Measurements from ENCODE around the gene OOSP1. TPM values are rescaled to one million over a fixed set of nuclear protein-coding genes. Genes with fewer than 3 reads are reported as not detected.
"Not testable (repeated sequence)": the region's sequence is repeated elsewhere in the genome, so short reads cannot be mapped to it uniquely, and the experiment has no call there.

Gene OOSP1
- not detected for polyA plus RNA-seq

GRCh38 chr11:59938132-59938531 is at the start of gene OOSP1:
TSS of gene OOSP1 (plus strand) at chr11:59938432. CDS start at chr11:59938455, 23 bp downstream.
- Mint-ChIP-seq H3K4me1 (no peaks in the 10 kb centered on the region), H3K27me3 (peaks cover 5% of the 10 kb centered on the region), H3K36me3 (no peaks in the 10 kb centered on the region), H3K4me3 (no peak within 1 kb of the TSS), H3K27ac (peak within 1 kb of the TSS in 1 of 3 donors; percentile 74), H3K9me3 (peaks cover 0 to 9% (median 5%) of the 10 kb centered on the region in 3 donors)

- Mint-ChIP-seq H3K27ac (no peak overlapping the region), H3K4me1 (no peaks in the 10 kb centered on the region), H3K4me3 (no peak overlapping the region), H3K36me3 (peaks cover 4% of the 10 kb centered on the region), H3K9me3 (peaks cover 14 to 28% (median 27%) of the 10 kb centered on the region in 3 donors), H3K27me3 (peaks cover 10% of the 10 kb centered on the region)
Measured at GRCh38 chr11:59891781-59892181, 46.5 kb upstream of the OOSP1 start.

GRCh38 chr11:59894616-59895015 is 43.6 kb upstream of the OOSP1 start:
- H3K27ac Mint-ChIP-seq = no peak overlapping the region
- peaks cover 10% of the 10 kb centered on the region for H3K27me3 Mint-ChIP-seq
- no peaks in the 10 kb centered on the region for H3K4me1 Mint-ChIP-seq
- peaks cover 7 to 12% (median 9%) of the 10 kb centered on the region in 3 donors for H3K9me3 Mint-ChIP-seq
- no peak overlapping the region for H3K4me3 Mint-ChIP-seq
- H3K36me3 Mint-ChIP-seq = peaks cover 2% of the 10 kb centered on the region

GRCh38 chr11:59898046-59898445 is 40.2 kb upstream of the OOSP1 start:
- H3K27ac Mint-ChIP-seq = no peak overlapping the region
- H3K36me3 Mint-ChIP-seq = no peaks in the 10 kb centered on the region

GRCh38 chr11:59898650-59899049 is 39.6 kb upstream of the OOSP1 start:
- peaks cover 0 to 4% (median 2%) of the 10 kb centered on the region in 3 donors for H3K9me3 Mint-ChIP-seq
- no peaks in the 10 kb centered on the region for H3K36me3 Mint-ChIP-seq
- peaks cover 4% of the 10 kb centered on the region for H3K27me3 Mint-ChIP-seq
- no peak overlapping the region for H3K27ac Mint-ChIP-seq
- H3K4me3 Mint-ChIP-seq = no peak overlapping the region
- no peaks in the 10 kb centered on the region for H3K4me1 Mint-ChIP-seq

More at GRCh38 chr11:59898046-59898445, 40.2 kb upstream of the OOSP1 start:
- no peaks in the 10 kb centered on the region for H3K4me1 Mint-ChIP-seq
- peaks cover 0 to 4% (median 0%) of the 10 kb centered on the region in 3 donors for H3K9me3 Mint-ChIP-seq
- H3K4me3 Mint-ChIP-seq = no peak overlapping the region
- H3K27me3 Mint-ChIP-seq = peaks cover 7% of the 10 kb centered on the region

GRCh38 chr11:59899532-59899931 is 38.7 kb upstream of the OOSP1 start:
- Mint-ChIP-seq H3K36me3 (no peaks in the 10 kb centered on the region), H3K27ac (no peak overlapping the region), H3K4me1 (no peaks in the 10 kb centered on the region), H3K9me3 (peaks cover 0 to 4% (median 2%) of the 10 kb centered on the region in 3 donors), H3K4me3 (no peak overlapping the region), H3K27me3 (peaks cover 4% of the 10 kb centered on the region)

GRCh38 chr11:59900366-59901126 is 37.7 kb upstream of the OOSP1 start:
- no peaks in the 10 kb centered on the region for H3K36me3 Mint-ChIP-seq
- no peak overlapping the region for H3K4me3 Mint-ChIP-seq
- H3K9me3 Mint-ChIP-seq = peaks cover 0 to 4% (median 2%) of the 10 kb centered on the region in 3 donors
- H3K27me3 Mint-ChIP-seq = no peaks in the 10 kb centered on the region
- H3K27ac Mint-ChIP-seq = no peak overlapping the region
- no peaks in the 10 kb centered on the region for H3K4me1 Mint-ChIP-seq

- Mint-ChIP-seq H3K4me1 (no peaks in the 10 kb centered on the region), H3K4me3 (no peak overlapping the region), H3K36me3 (no peaks in the 10 kb centered on the region), H3K27me3 (no peaks in the 10 kb centered on the region), H3K27ac (no peak overlapping the region), H3K9me3 (peaks cover 0 to 4% (median 2%) of the 10 kb centered on the region in 3 donors)
Measured at GRCh38 chr11:59901306-59901705, 36.9 kb upstream of the OOSP1 start.

- not testable (repeated sequence) for H3K27ac Mint-ChIP-seq, H3K4me1 Mint-ChIP-seq, H3K27me3 Mint-ChIP-seq, H3K36me3 Mint-ChIP-seq, H3K4me3 Mint-ChIP-seq, H3K9me3 Mint-ChIP-seq
Measured at GRCh38 chr11:59903569-59903968, 34.7 kb upstream of the OOSP1 start.

- Mint-ChIP-seq H3K4me1 (no peaks in the 10 kb centered on the region), H3K4me3 (no peak overlapping the region), H3K27ac (no peak overlapping the region), H3K9me3 (peaks cover 2 to 33% (median 32%) of the 10 kb centered on the region in 3 donors), H3K36me3 (no peaks in the 10 kb centered on the region), H3K27me3 (no peaks in the 10 kb centered on the region)
Measured at GRCh38 chr11:59918480-59918879, 19.8 kb upstream of the OOSP1 start.

GRCh38 chr11:59918987-59919589 is 19.1 kb upstream of the OOSP1 start:
- Mint-ChIP-seq H3K27me3 (no peaks in the 10 kb centered on the region), H3K9me3 (peaks cover 2 to 37% (median 32%) of the 10 kb centered on the region in 3 donors), H3K4me1 (no peaks in the 10 kb centered on the region), H3K4me3 (no peak overlapping the region), H3K36me3 (no peaks in the 10 kb centered on the region), H3K27ac (no peak overlapping the region)

GRCh38 chr11:59923813-59924212 is 14.4 kb upstream of the OOSP1 start:
- Mint-ChIP-seq H3K27me3 (peaks cover 3% of the 10 kb centered on the region), H3K36me3 (no peaks in the 10 kb centered on the region), H3K4me1 (no peaks in the 10 kb centered on the region), H3K4me3 (no peak overlapping the region), H3K27ac (no peak overlapping the region), H3K9me3 (peaks cover 2 to 46% (median 44%) of the 10 kb centered on the region in 3 donors)

GRCh38 chr11:59931688-59932087 is 6.5 kb upstream of the OOSP1 start:
- Mint-ChIP-seq H3K4me1 (no peaks in the 10 kb centered on the region), H3K4me3 (no peak overlapping the region)

GRCh38 chr11:59938718-59939117 is 486 bp downstream of the OOSP1 start:
- Mint-ChIP-seq H3K27ac (no peak overlapping the region), H3K9me3 (peaks cover 0 to 9% (median 5%) of the 10 kb centered on the region in 3 donors), H3K4me3 (no peak overlapping the region), H3K4me1 (no peaks in the 10 kb centered on the region), H3K27me3 (peaks cover 5% of the 10 kb centered on the region), H3K36me3 (no peaks in the 10 kb centered on the region)

More at GRCh38 chr11:59931688-59932087, 6.5 kb upstream of the OOSP1 start:
- Mint-ChIP-seq H3K9me3 (peaks cover 0 to 18% (median 18%) of the 10 kb centered on the region in 3 donors), H3K36me3 (no peaks in the 10 kb centered on the region), H3K27ac (no peak overlapping the region), H3K27me3 (peaks cover 3% of the 10 kb centered on the region)

- Mint-ChIP-seq H3K27ac (peak overlapping the region in 1 of 3 donors; percentile 74), H3K4me3 (no peak overlapping the region), H3K27me3 (peaks cover 5% of the 10 kb centered on the region), H3K4me1 (no peaks in the 10 kb centered on the region), H3K9me3 (peaks cover 0 to 9% (median 5%) of the 10 kb centered on the region in 3 donors), H3K36me3 (no peaks in the 10 kb centered on the region)
Measured at GRCh38 chr11:59939482-59939881, 1.2 kb downstream of the OOSP1 start.

Data from IgD-negative memory B cell (primary cell).